Activated CD4-positive, alpha-beta T cell treated with anti-CD3 and anti-CD28 coated beads for 36 hours (primary cell): Measurements from ENCODE around the gene P4HB. TPM values are rescaled to one million over a fixed set of nuclear protein-coding genes. Genes with fewer than 3 reads are reported as not detected.
"Not testable (repeated sequence)": the region's sequence is repeated elsewhere in the genome, so short reads cannot be mapped to it uniquely, and the experiment has no call there.

ENCODE experiments used
- ATAC-seq: fragments of 200-7000 bp; cut with Tn5 transposase; one replicate; pipeline ENCODE4 v1.10.0; 2021; ENCODE audit warnings: mild to moderate bottlenecking, moderate library complexity
- CTCF ChIA-PET: fragments of 350-600 bp; sonication (Branson Sonifier 250); formaldehyde crosslinking; loops from one replicate; lab custom pipeline; 2021; ENCODE audit warnings: antibody characterized with exemption; lab: Charles Lee
- POLR2A ChIA-PET: fragments of 350-600 bp; sonication (Branson Sonifier 250); formaldehyde crosslinking; loops from one replicate; lab custom pipeline; 2021; ENCODE audit warnings: antibody characterized with exemption, inconsistent platforms; lab: Charles Lee
- DNase-seq: peaks from one replicate; pipeline ENCODE4 v3.0.0-alpha.2; 2020
- H3K27ac Mint-ChIP-seq: one replicate; pipeline ENCODE4 v1.8.0; 2021; ENCODE audit warnings: mixed read lengths
- H3K27me3 Mint-ChIP-seq: one replicate; pipeline ENCODE4 v1.8.0; 2021; ENCODE audit warnings: mixed read lengths
- H3K36me3 Mint-ChIP-seq: one replicate; pipeline ENCODE4 v1.8.0; 2021; ENCODE audit warnings: low read depth, mixed read lengths
- H3K4me1 Mint-ChIP-seq: one replicate; pipeline ENCODE4 v1.8.0; 2021; ENCODE audit warnings: mixed read lengths
- H3K4me3 Mint-ChIP-seq: one replicate; pipeline ENCODE4 v1.8.0; 2021; ENCODE audit warnings: mild to moderate bottlenecking, moderate library complexity, mixed read lengths
- H3K9me3 Mint-ChIP-seq: one replicate; pipeline ENCODE4 v1.8.0; 2021; ENCODE audit warnings: low read depth, mixed read lengths
- intact Hi-C, 2 experiments: fragments of 100-400 bp; cut with DNase I in 1 of 2; cut with micrococcal nuclease in 1 of 2; formaldehyde crosslinking; loops; one replicate each; pipeline versions ENCODE4 v1.14.2 to v1.15.1; 2022 to 2024; cut with DNase I, micrococcal nuclease
- total RNA-seq, 2 experiments: library from RNA; stranded (reverse); gene quantifications; one replicate each; pipeline ENCODE4 v1.2.3, GENCODE V29; 2021

The P4HB gene
- total RNA-seq, 2 experiments from 2014 or later, result 414 to 578 TPM

DNA sequence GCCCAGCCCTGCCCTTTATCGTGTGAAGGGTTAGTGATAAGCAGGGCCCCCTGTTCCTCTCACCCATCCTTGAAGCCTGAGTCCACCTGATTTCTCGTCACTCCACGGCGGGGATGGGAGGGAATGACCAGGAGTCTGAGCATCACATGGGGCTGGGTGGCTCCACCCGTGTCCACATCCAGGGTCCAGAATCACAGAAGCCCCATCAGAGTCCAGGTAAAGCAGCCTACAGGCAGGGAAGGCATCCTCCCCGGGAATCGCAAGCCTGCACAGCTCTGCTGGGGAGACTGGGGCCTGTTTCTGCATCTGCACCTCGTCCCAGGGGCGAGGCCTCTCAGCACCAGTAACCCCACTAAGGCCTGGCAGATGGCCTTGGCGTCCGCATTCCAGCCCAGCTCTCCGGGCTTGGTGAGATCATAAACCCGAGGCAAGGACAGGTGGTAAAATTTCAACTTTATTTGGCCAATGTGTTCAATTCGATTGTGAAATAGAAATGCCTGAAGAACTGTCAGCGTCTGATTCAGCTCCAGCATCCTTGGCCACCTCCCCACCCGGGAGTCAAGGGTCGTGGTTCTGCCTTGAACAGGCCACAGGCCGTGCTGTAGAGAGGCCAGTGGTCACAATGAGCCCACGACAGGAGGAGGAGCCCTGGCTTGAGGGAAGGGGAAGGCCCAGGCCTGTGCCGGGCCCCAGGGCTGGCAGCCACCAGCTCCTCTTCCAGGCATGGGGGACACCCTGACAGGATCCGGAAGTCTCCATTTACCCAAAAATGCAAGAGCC is 17.4 kb downstream of the P4HB start:
- intact Hi-C loops, result no loop called here
- Mint-ChIP-seq H3K4me1 (no peaks in the 10 kb centered on the region), H3K36me3 (peaks cover 32% of the 10 kb centered on the region), H3K27me3 (no peaks in the 10 kb centered on the region), H3K4me3 (no peak overlapping the region), H3K27ac (no peak overlapping the region), H3K9me3 (no peaks in the 10 kb centered on the region)
- ChIA-PET POLR2A (interaction anchor here (0.7 kb wide), 1 partner anchor 739 kb away, joined by 4 read pairs; no protein-coding TSS in a partner anchor), CTCF (interaction anchor here (1.0 kb wide), 1 partner anchor 18 kb away, joined by 6 read pairs; no protein-coding TSS in a partner anchor)
- ATAC-seq, result no peak
- no peak for DNase-seq

DNA sequence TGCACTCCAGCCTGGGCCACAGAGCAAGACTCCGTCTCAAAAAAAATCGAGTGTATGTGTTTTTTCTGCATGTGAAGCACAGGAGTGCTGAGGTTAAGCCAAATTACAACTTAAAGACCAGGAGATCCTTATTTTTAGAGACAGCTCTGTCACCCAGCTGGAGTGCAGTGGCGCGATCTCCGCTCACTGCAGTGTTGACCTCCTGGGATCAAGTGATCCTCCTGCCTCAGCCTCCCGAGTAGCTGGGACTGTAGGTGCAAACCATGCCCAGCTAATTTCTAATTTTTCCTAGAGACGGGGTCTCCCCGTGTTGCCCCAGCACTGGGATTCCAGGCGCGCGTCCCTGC is 18.0 kb downstream of the P4HB start:
- intact Hi-C loops, result no loop called here
- no peaks in the 10 kb centered on the region for H3K27me3 Mint-ChIP-seq
- H3K4me3 Mint-ChIP-seq, result no peak overlapping the region
- peaks cover 32% of the 10 kb centered on the region for H3K36me3 Mint-ChIP-seq
- ChIA-PET CTCF (interaction anchor here (1.0 kb wide), 1 partner anchor 19 kb away, joined by 6 read pairs; no protein-coding TSS in a partner anchor), POLR2A (no interaction called here)
- no peak overlapping the region for H3K27ac Mint-ChIP-seq
- ATAC-seq (no peak), DNase-seq (no peak)
- no peaks in the 10 kb centered on the region for H3K9me3 Mint-ChIP-seq
- H3K4me1 Mint-ChIP-seq, result no peaks in the 10 kb centered on the region

DNA sequence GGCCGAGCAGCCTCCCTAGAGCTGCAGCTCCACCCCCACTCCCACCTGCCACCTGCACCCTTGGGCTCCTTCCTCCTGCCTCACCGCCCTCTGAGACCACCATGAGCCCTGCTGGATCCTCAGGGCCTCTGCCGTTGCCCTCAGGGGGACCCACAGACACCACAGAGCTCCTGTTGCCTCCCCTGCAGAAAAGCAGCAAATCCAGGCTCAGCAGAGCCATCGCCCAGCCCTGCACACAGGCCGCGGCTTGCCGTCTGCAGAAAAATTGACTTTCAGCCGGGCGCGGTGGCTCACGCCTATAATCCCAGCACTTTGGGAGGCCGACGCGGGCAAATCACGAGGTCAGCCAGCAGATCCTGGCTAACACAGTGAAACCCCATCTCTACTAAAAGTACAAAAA is 18.5 kb downstream of the P4HB start:
- intact Hi-C loops, result no loop called here
- POLR2A ChIA-PET, result interaction anchor here (0.6 to 1.1 kb wide), 2 partner anchors 20 to 265 kb away, joined by 3 to 4 read pairs; no protein-coding TSS in a partner anchor
- no peak overlapping the region for H3K4me3 Mint-ChIP-seq
- ATAC-seq (no peak), DNase-seq (no peak)
- no peak overlapping the region for H3K27ac Mint-ChIP-seq
- no peaks in the 10 kb centered on the region for H3K4me1 Mint-ChIP-seq
- CTCF ChIA-PET, result no interaction called here
- H3K9me3 Mint-ChIP-seq, result no peaks in the 10 kb centered on the region
- peaks cover 28% of the 10 kb centered on the region for H3K36me3 Mint-ChIP-seq
- H3K27me3 Mint-ChIP-seq, result no peaks in the 10 kb centered on the region

DNA sequence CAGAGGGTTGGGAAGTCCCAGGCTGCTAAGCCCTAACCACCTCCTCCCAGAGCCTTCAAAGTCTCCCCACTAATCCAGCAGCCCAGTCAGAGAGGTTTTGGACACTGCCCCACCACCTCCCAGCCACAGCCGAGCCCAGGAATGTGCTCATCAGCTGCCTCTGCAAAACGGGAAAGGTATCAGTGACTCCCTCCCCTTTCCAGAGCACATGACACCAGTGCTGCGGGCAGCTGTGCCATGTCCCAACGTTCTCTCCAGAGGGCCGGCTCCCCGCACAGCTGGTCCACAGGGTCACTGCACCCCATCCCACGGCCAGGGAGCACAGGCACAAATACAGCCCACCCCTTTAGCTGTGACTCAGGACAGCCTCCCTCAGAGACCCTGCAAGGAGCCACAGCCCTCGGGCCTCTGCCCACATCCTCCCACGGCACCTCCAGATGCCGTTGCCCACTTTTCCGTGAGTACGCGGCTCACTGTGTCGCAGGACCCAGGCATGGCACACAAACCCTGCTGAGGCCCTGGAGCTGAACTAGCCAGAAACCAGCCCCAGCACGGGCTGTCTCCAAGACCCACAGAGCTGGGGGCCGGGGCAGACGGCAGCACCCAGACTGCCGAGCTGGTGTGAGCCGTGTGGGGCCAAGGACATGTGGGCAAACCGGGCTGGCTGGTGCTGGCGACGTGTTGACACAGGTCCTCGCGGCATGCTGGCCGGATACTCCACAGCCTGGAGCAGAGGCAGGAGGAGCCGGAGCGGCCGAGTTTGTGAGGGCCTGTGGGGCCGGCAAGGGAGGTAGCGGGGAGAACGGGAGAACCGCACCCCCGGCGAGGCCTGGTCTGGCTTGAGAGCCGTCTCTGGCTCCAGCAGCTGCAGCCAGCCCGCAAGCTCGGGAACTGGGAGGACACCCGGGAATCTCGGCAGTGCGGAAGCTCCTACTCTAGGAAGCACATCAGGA is 19.2 kb downstream of the P4HB start:
- POLR2A ChIA-PET, result interaction anchor here (0.6 to 1.1 kb wide), 2 partner anchors 21 to 264 kb away, joined by 3 to 4 read pairs; no protein-coding TSS in a partner anchor
- Mint-ChIP-seq H3K27ac (no peak overlapping the region), H3K36me3 (peaks cover 22% of the 10 kb centered on the region), H3K27me3 (no peaks in the 10 kb centered on the region), H3K9me3 (no peaks in the 10 kb centered on the region), H3K4me3 (no peak overlapping the region), H3K4me1 (no peaks in the 10 kb centered on the region)
- no peak for DNase-seq
- ATAC-seq, result no peak
- CTCF ChIA-PET, result no interaction called here
- intact Hi-C loops, result no loop called here

DNA sequence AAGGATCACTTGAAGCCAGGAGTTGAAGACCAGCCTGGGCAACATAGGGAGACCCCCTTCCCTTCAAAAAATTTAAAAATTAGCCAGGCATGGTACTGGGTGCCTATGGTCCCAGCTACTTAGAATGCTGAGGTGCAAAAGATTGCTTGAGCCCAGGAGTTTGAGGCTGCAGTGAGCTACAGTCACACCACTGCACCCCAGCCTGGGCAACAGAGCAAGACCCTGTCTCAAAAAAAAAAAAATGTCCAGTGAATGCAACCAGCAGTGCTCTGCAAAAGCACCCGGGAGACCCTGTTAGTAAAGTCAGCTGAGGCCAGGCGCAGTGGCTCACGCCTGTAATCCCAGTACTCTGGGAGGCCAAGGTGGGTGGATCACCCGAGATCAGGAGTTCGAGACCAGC is 20.3 kb downstream of the P4HB start:
- H3K9me3 Mint-ChIP-seq, CTCF ChIA-PET, H3K27me3 Mint-ChIP-seq, H3K4me1 Mint-ChIP-seq, ATAC-seq, intact Hi-C loops, H3K27ac Mint-ChIP-seq, DNase-seq, H3K4me3 Mint-ChIP-seq: not testable (repeated sequence)
- peaks cover 16% of the 10 kb centered on the region for H3K36me3 Mint-ChIP-seq
- POLR2A ChIA-PET, result interaction anchor here (0.6 kb wide), 1 partner anchor 45 kb away, joined by 4 read pairs; no protein-coding TSS in a partner anchor

DNA sequence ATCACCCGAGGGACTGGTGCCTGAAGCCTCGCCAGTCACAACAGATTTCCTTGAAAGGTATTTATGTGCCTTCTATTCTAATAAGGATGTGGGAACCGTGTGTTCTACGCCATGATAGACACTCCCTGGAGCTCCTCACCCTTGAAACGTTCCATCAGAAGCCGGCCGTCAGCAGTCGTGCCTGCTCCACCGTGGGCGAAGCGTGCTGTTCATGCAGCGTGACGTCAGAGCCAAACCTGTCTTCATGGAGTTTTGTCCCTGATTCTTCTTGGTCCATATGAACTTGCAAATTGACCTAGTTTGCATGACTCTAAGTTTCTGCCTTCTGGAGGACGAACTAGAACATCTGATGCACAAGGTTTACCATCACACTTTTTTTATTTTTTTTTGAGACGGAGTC is 21.0 kb downstream of the P4HB start:
- POLR2A ChIA-PET, result no interaction called here
- Mint-ChIP-seq H3K9me3 (no peaks in the 10 kb centered on the region), H3K27me3 (no peaks in the 10 kb centered on the region), H3K4me3 (no peak overlapping the region), H3K36me3 (peaks cover 10% of the 10 kb centered on the region), H3K27ac (no peak overlapping the region), H3K4me1 (peaks cover 2% of the 10 kb centered on the region)
- CTCF ChIA-PET, result no interaction called here
- no peak for ATAC-seq
- no peak for DNase-seq
- intact Hi-C loops, result no loop called here

DNA sequence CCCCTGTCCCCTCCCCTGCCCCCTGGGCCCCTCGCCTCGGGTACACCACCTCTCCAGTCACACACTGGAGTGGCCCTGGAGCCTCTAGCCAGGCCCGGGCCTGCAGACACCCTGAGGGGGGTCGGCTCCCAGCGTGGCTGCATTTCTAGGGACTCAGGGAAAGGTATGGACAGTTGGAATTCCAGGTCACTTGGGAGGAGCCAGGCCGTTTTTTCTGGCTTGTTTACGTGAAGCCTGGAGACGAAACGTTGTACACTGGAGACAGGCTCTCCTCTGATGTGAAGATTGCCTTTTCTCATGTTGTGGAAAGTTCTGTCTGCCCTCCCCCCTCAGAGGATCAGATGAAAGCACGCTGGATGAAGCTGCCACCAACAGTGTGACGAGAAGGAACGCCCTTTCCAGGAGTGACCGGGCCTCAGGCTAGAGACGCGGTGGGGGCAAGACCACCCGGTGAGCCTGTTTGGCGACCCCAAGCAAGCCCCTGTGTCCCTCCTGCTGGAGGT is 21.5 kb downstream of the P4HB start:
- no peak for DNase-seq
- no peaks in the 10 kb centered on the region for H3K9me3 Mint-ChIP-seq
- H3K4me3 Mint-ChIP-seq, result no peak overlapping the region
- intact Hi-C loops, result no loop called here
- no peak for ATAC-seq
- H3K27ac Mint-ChIP-seq, result no peak overlapping the region
- peaks cover 8% of the 10 kb centered on the region for H3K36me3 Mint-ChIP-seq
- H3K27me3 Mint-ChIP-seq, result no peaks in the 10 kb centered on the region
- H3K4me1 Mint-ChIP-seq, result peaks cover 2% of the 10 kb centered on the region
- POLR2A ChIA-PET, result no interaction called here
- CTCF ChIA-PET, result no interaction called here

DNA sequence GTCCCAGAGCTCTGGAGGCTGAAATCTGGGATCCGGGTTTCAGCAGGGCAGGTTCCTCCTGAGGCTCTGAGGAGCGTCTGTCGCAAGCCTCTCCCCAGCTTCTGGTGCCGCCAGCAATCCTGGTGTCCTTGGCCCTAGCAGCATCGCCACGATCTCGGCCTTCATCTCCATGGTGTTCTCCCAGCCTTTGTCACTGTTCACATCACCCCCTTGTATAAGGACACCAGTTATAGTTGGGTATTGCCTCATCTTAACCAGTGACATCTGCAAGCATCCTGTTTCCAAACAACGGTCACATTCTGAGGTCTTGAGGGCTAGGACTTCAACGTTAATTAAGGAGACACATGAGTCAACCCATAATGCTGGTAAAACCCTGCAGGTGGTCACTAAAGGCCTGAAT is 22.7 kb downstream of the P4HB start:
- Mint-ChIP-seq H3K4me1 (peaks cover 2% of the 10 kb centered on the region), H3K4me3 (no peak overlapping the region), H3K9me3 (no peaks in the 10 kb centered on the region), H3K27me3 (no peaks in the 10 kb centered on the region), H3K27ac (no peak overlapping the region), H3K36me3 (no peaks in the 10 kb centered on the region)
- CTCF ChIA-PET, result no interaction called here
- DNase-seq, result no peak
- intact Hi-C loops, result no loop called here
- ATAC-seq, result no peak
- POLR2A ChIA-PET, result no interaction called here

DNA sequence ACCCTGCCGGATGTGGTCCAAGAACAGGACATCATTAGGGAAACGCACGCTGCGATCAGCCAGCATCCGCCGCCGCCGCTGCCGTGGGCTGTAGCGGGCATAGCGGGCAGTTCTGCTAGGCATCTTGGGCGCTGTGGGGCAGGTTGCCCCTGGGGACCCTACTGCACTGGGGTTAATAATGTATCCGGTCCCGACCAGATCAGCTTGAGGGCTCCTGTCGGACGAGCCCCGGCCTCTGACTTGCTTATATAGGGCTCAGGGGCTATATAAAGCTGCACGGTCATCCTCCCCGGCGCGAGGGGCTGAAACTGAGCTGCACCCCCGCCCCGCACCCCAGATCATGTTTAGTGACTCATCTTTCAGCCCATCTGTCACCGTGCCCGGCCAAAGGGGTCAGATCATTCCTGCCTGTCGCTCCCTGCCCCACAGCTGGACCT is 25.5 kb downstream of the P4HB start, which contains the start of gene PPP1R27:
Gene PPP1R27, minus strand, starts transcription at position 220 of the 437 bp plus-strand sequence. Its CDS starts 97 bp downstream, at position 123.
- Mint-ChIP-seq H3K27me3 (no peaks in the 10 kb centered on the region), H3K4me3 (peak within 1 kb of the TSS; percentile 84), H3K36me3 (peaks cover 4% of the 10 kb centered on the region), H3K9me3 (no peaks in the 10 kb centered on the region), H3K4me1 (peaks cover 17% of the 10 kb centered on the region), H3K27ac (peak within 1 kb of the TSS; percentile 85)
- no peak for ATAC-seq
- POLR2A ChIA-PET, result no interaction called here
- no peak for DNase-seq
- intact Hi-C loops, result loop anchor here in 1 of 2 experiments (5.0 kb wide), 1 partner anchor 102 kb away; the partner anchor contains the start of gene PYCR1
- CTCF ChIA-PET, result no interaction called here

DNA sequence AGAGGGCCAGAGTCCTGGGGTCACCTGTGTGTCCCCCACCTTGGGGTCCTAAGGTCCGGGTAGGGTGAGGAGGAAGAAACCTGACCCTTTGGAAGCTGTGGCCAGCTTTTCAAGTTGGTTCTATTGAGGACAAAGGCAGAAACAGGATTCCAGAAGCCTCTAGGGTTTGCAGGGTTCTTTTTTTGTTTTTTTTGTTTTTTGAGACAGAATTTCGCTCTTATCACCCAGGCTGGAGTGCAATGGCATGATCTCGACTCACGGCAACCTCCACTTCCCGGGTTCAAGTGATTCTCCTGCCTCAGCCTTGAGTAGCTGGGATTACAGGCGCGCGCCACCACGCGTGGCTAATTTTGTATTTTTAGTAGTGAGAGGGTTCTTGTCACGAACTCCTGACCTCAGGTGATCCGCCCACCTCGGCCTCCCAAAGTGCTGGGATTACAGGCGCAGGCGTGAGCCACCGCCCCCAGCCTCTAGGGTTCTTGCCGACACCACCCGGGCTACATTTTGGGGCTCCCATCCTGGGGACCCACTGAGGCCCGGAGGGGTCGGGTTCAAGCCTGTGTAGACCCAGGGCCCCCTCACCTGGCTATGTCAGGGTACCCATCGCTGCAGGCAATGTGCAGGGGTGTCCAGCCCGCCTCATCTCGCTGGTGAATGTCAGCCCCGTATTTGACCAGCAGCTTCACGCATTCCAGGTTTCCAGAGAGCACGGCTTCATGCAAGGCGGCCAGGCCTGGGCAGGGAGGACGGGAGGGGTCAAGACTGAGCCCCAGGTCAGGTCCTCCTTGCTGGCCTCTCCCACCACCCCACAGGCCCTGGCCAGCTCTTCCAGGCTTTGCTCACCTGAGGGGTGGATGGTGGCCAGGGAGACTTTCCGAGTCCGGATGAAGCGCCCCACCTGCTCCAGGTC is 26.2 kb downstream of the P4HB start:
- H3K9me3 Mint-ChIP-seq, result no peaks in the 10 kb centered on the region
- H3K27me3 Mint-ChIP-seq, result no peaks in the 10 kb centered on the region
- peak overlapping the region; percentile 84 for H3K4me3 Mint-ChIP-seq
- POLR2A ChIA-PET, result interaction anchor here (1.1 to 1.7 kb wide), 2 partner anchors 16 to 39 kb away, joined by 3 to 6 read pairs; no protein-coding TSS in a partner anchor
- H3K4me1 Mint-ChIP-seq, result peaks cover 17% of the 10 kb centered on the region
- CTCF ChIA-PET, result interaction anchor here (0.6 to 1.0 kb wide), 2 partner anchors 104 to 167 kb away, joined by 3 read pairs; no protein-coding TSS in a partner anchor
- DNase-seq (no peak), ATAC-seq (no peak)
- peaks cover 4% of the 10 kb centered on the region for H3K36me3 Mint-ChIP-seq
- H3K27ac Mint-ChIP-seq, result peak overlapping the region; percentile 85
- intact Hi-C loops, result loop anchor here (1.0 to 5.0 kb wide), 21 partner anchors 26 to 539 kb away; partner anchors contain the start of genes ALYREF (in 1 of the 2), ANAPC11 (in 1 of the 2), ARHGDIA (in 1 of the 2) and ARL16 (in 1 of the 2)
